ENCODE results near the gene S1PR4.
A peak's percentile ranks its signal among the peaks of the same experiment; 100 is the strongest.

Gene S1PR4

DNA sequence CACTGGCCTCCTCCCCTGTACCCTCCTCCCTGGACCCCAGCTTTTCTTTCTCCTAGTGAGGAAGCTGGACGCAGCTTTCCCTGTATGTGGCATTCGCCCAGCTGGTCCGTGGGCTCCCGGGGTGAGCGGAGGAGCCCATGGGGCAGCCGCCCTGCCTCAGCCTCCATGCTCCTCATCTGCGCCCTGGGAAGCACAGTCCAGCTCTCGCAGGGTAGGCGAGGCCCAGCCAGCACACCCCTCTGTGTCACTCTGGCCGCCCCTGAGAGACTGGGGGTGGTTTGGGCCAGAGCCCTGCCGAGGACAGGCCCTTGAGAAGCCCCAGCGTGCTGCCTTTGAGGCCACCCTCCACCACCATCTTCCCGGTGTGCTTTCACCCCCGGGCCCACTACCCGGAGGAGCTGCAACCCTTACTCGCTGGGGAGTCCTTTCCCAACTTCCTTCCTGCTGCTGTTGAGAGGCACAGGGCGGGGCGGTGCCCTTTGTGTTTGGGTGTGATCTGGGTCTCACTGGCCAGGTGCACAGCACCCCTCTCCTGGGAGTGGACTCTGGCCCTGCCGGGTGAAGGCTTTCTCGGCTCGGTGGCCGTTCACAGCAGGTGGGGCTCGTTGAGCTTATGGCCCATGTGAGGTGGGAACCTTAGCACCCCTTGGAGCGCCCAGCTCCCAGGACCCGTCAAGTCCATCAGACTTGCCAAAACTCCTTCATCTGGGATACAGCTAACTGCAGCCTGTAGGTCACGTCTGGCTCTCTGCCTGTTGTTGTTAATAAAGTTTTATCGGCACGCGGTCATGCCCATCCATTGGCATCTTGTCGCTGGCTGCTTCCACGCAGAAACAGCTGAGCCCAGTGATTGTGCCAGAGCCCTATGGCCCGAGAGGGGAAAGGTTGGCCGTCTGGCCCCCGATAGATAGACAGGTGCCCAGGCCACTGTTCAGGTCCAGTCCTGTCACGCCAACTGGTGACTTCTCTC, 10.3 kb downstream of the S1PR4 start:
- peak overlapping the region; percentile 90 for H3K27ac ChIP-seq (replicated peaks)
- no peaks in the 10 kb centered on the region for H3K27me3 ChIP-seq (ENCODE audit: insufficient read depth, poor library complexity, severe bottlenecking)
- TF ChIP-seq, protein P1, sequence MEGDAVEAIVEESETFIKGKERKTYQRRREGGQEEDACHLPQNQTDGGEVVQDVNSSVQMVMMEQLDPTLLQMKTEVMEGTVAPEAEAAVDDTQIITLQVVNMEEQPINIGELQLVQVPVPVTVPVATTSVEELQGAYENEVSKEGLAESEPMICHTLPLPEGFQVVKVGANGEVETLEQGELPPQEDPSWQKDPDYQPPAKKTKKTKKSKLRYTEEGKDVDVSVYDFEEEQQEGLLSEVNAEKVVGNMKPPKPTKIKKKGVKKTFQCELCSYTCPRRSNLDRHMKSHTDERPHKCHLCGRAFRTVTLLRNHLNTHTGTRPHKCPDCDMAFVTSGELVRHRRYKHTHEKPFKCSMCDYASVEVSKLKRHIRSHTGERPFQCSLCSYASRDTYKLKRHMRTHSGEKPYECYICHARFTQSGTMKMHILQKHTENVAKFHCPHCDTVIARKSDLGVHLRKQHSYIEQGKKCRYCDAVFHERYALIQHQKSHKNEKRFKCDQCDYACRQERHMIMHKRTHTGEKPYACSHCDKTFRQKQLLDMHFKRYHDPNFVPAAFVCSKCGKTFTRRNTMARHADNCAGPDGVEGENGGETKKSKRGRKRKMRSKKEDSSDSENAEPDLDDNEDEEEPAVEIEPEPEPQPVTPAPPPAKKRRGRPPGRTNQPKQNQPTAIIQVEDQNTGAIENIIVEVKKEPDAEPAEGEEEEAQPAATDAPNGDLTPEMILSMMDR (IDR thresholded peaks at IDR 0.05; ENCODE audit: insufficient read depth, low read length) = no peak
- peak; percentile 79 for TF ChIP-seq POLR2AphosphoS5 (IDR thresholded peaks at IDR 0.05; ENCODE audit: low read depth)
- TF ChIP-seq, protein P2, sequence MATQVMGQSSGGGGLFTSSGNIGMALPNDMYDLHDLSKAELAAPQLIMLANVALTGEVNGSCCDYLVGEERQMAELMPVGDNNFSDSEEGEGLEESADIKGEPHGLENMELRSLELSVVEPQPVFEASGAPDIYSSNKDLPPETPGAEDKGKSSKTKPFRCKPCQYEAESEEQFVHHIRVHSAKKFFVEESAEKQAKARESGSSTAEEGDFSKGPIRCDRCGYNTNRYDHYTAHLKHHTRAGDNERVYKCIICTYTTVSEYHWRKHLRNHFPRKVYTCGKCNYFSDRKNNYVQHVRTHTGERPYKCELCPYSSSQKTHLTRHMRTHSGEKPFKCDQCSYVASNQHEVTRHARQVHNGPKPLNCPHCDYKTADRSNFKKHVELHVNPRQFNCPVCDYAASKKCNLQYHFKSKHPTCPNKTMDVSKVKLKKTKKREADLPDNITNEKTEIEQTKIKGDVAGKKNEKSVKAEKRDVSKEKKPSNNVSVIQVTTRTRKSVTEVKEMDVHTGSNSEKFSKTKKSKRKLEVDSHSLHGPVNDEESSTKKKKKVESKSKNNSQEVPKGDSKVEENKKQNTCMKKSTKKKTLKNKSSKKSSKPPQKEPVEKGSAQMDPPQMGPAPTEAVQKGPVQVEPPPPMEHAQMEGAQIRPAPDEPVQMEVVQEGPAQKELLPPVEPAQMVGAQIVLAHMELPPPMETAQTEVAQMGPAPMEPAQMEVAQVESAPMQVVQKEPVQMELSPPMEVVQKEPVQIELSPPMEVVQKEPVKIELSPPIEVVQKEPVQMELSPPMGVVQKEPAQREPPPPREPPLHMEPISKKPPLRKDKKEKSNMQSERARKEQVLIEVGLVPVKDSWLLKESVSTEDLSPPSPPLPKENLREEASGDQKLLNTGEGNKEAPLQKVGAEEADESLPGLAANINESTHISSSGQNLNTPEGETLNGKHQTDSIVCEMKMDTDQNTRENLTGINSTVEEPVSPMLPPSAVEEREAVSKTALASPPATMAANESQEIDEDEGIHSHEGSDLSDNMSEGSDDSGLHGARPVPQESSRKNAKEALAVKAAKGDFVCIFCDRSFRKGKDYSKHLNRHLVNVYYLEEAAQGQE (IDR thresholded peaks at IDR 0.05; ENCODE audit: insufficient replicate concordance, low read depth) = no peak
- TF ChIP-seq SPI1 (IDR thresholded peaks at IDR 0.05; ENCODE audit: borderline replicate concordance, low read depth) = peak; percentile 33; the same call in 1 of the 2 replicates
- peak; percentile 68 for TF ChIP-seq GABPA (IDR thresholded peaks at IDR 0.05; ENCODE audit: low read depth)
- H3K4me3 ChIP-seq (replicated peaks; ENCODE audit: insufficient read depth, low read length) = peak overlapping the region; percentile 97
- peak in 1 of 2 experiments; percentile 86 for DNase-seq (ENCODE audit: low read depth in 1 of 2, low spot score in 1 of 2)

DNA sequence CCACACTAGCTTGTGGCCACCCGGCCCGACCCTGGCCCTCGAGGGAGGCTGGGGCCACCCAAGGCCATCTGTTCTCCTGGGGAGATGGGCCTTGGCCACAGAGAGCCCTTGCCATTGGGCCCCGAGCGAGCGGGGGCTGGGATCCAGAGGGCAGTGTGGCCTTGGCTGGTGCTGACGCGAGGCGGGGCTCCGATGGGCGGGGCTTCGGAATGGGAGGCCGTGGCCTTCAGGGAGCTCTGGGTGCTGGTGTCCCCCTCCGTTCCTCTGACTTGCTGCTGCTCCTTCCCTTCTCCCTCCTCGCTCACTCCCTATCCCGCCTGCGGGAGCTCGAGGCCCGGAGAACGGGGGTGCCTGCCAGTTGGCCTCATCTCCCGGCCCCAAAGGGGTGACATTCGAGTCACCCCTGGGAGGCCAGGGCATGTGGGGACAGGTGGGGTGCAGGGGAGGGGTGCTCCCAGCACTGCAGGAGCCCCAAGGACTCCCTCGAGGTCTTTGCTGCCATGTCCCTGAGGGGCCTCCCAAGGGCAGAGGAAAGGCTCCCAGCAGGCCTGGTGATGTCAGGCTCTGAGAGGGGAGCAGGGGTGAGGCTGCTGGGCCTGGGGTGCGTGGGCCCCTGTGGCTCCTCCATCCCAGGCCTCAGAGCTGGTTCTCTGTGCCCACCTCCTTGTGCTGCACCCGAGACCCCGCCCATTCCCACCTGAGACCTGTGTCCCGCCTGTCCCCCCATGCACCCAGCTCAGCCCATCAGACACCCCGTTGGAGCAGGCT, 11.3 kb downstream of the S1PR4 start:
- TF ChIP-seq SPI1 (IDR thresholded peaks at IDR 0.05; ENCODE audit: borderline replicate concordance, low read depth) = no peak
- TF ChIP-seq, protein P1 (IDR thresholded peaks at IDR 0.05; ENCODE audit: insufficient read depth, low read length) = no peak
- no peak for TF ChIP-seq POLR2AphosphoS5 (IDR thresholded peaks at IDR 0.05; ENCODE audit: low read depth)
- TF ChIP-seq GABPA (IDR thresholded peaks at IDR 0.05; ENCODE audit: low read depth) = no peak
- TF ChIP-seq, protein P2 (IDR thresholded peaks at IDR 0.05; ENCODE audit: insufficient replicate concordance, low read depth) = no peak
- Histone ChIP-seq H3K27me3 (ENCODE audit: insufficient read depth, poor library complexity, severe bottlenecking) (no peaks in the 10 kb centered on the region), H3K4me3 (replicated peaks; ENCODE audit: insufficient read depth, low read length) (no peak overlapping the region), H3K27ac (replicated peaks) (peak overlapping the region; percentile 90)
- DNase-seq (ENCODE audit: low read depth in 1 of 2, low spot score in 1 of 2) = peak in 1 of 2 experiments; percentile 42

GRCh38 chr19:3190470-3190770, 11.9 kb downstream of the S1PR4 start:
- Histone ChIP-seq H3K27me3 (ENCODE audit: insufficient read depth, poor library complexity, severe bottlenecking) (no peaks in the 10 kb centered on the region), H3K27ac (replicated peaks) (peak overlapping the region; percentile 90), H3K4me3 (replicated peaks; ENCODE audit: insufficient read depth, low read length) (no peak overlapping the region)
- DNase-seq (ENCODE audit: low read depth in 1 of 2, low spot score in 1 of 2) = no peak
- no peak for TF ChIP-seq SPI1 (IDR thresholded peaks at IDR 0.05; ENCODE audit: borderline replicate concordance, low read depth)
- TF ChIP-seq, protein P2 (IDR thresholded peaks at IDR 0.05; ENCODE audit: insufficient replicate concordance, low read depth) = no peak
- TF ChIP-seq, protein P1 (IDR thresholded peaks at IDR 0.05; ENCODE audit: insufficient read depth, low read length) = no peak
- no peak for TF ChIP-seq POLR2AphosphoS5 (IDR thresholded peaks at IDR 0.05; ENCODE audit: low read depth)
- no peak for TF ChIP-seq GABPA (IDR thresholded peaks at IDR 0.05; ENCODE audit: low read depth)

All from HL-60 (cell line).